Uterus (tissue), 2 donors: ENCODE results near the gene NRM.

Experiments
- CTCF ChIP-seq, 4 experiments: fragments of 200-600 bp in 2 of 4; fragments of 450-650 bp in 2 of 4; sonication (generic) in 2 of 4; IDR thresholded peaks; one replicate each; pipeline ENCODE4 v1.5.1; 2016 to 2019; ENCODE audit warnings: antibody characterized with exemption in 4 of 4, mild to moderate bottlenecking in 2 of 4, moderate library complexity in 1 of 4
- POLR2A ChIP-seq, 2 donors: fragments of 450-650 bp; IDR thresholded peaks; one replicate each; pipeline ENCODE4 v1.6.1; 2016; ENCODE audit warnings: antibody characterized with exemption in 2 of 2, mild to moderate bottlenecking in 1 of 2, moderate library complexity in 1 of 2

- TF ChIP-seq CTCF (IDR thresholded peaks at IDR 0.05): peak in 2 of 4 experiments; percentile 8 to 43
- peak; percentile 83 to 93 for TF ChIP-seq POLR2A (IDR thresholded peaks at IDR 0.05)
Observed at GRCh38 chr6:30719791-30720737, 29.3 kb upstream of the NRM start, which contains the start of gene TUBB.
